GM18868 (cell line): ENCODE results near the gene ZNF343.

ENCODE experiments used
- ATAC-seq: cut with Tn5 transposase; IDR thresholded peaks from one replicate; pipeline ENCODE4 v1.9.1; 2021; ENCODE audit warnings: mild to moderate bottlenecking, moderate library complexity; ENCODE audit not compliant: unreplicated experiment

Gene ZNF343

GRCh38 chr20:2446845-2447244, 61.9 kb downstream of the ZNF343 start:
- no peak for ATAC-seq
